HG03039 (cell line): ENCODE data around the gene KRTAP17-1.
"Not testable (repeated sequence)": the region's sequence is repeated elsewhere in the genome, so short reads cannot be mapped to it uniquely, and the experiment has no call there.

Source experiments
- ATAC-seq: cut with Tn5 transposase; IDR thresholded peaks from one replicate; pipeline ENCODE4 v1.9.1; 2021; ENCODE audit warnings: mild to moderate bottlenecking, moderate library complexity; ENCODE audit not compliant: unreplicated experiment

The KRTAP17-1 gene

GRCh38 chr17:41307647-41308046 lies 7.9 kb downstream of the KRTAP17-1 start:
- no peak for ATAC-seq

DNA sequence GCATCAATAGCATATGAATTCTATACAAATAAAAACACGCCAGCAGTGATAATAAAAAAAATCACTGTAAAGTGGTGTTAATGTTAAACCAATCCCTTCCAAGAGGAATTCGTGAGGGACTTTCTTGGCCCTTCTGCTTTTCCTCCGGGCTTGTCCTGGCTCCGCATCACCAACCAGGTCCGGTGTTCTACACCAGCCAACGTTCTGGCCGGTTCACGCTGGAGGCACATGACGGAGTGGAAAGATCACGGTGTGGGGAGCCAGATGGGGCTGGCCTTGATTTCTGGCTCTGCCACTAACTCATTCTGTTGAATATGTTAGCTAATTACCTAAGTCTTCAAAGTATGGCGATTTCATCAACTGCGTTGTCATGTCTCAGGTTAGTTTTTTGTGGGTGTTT lies 11.4 kb downstream of the KRTAP17-1 start:
- no peak for ATAC-seq

GRCh38 chr17:41302981-41303380 lies 12.5 kb downstream of the KRTAP17-1 start:
- no peak for ATAC-seq

- ATAC-seq = no peak
Observed at GRCh38 chr17:41301916-41302901, 13.3 kb downstream of the KRTAP17-1 start, which contains the start of gene KRTAP29-1. Gene KRTAP29-1, minus strand, starts transcription at chr17:41302851. Its CDS starts 0 bp downstream, at chr17:41302851.

DNA sequence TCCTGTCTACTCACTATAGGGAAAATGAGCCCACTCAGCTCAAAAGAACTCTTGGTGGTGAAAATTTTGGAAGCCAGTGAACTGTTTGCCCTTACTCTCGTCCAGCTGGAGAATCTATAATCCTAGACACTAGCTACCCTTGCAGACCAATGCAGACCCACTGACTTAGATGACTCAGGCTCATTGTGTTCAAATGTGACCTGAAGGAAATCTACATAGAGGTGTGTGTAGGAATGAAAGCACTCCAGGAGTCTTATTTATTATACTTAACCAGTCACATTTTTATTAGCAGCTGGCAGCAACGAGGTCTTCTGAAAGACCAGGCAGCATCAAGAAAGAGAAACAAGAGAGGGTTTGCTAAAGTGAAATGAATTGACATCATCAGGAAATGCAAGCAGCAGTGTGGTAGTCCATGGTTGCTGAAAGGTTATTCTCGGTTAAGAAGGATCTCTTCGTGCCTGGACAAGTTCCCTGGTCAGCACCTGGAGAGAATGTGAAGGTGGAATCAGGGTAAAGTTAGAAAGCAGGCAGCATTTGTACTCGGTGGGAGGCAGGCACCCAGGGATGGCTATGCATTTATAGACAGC lies 14.2 kb downstream of the KRTAP17-1 start:
- no peak for ATAC-seq

DNA sequence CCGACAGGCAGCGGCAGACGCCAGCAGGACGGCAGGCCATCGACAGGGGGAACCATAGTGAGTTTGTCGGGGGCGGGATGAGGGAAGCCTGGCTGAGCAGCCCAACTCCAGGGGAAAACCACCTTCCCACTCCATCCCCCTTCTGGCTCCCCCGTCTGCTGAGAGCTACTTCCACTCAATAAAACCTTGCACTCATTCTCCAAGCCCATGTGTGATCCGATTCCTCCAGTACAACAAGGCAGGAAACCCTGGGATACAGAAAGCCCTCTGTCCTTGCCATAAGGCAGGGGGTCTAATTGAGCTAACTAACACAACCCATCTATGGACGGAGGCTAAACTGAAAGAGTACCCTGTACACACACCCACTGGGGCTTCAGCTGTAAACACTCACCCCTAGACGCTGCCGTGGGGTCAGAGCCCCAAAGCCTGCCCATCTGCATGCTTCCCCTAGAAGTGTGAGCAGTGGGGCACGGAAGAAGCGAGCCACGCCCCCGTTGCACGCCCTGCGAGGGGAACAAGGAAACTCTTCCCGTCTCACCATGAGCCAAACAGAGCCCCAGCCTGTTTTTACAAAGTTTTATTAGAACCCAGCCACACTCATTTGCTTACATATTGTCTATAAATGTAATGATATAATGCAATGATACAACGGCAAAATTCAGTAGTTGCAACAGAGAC lies 16.9 kb downstream of the KRTAP17-1 start:
- no peak for ATAC-seq

- ATAC-seq = no peak
Observed at GRCh38 chr17:41296846-41297245, 18.7 kb downstream of the KRTAP17-1 start.

GRCh38 chr17:41294016-41294415 lies 21.5 kb downstream of the KRTAP17-1 start:
- no peak for ATAC-seq

- ATAC-seq = no peak
Observed at GRCh38 chr17:41287050-41287449, 28.5 kb downstream of the KRTAP17-1 start.

DNA sequence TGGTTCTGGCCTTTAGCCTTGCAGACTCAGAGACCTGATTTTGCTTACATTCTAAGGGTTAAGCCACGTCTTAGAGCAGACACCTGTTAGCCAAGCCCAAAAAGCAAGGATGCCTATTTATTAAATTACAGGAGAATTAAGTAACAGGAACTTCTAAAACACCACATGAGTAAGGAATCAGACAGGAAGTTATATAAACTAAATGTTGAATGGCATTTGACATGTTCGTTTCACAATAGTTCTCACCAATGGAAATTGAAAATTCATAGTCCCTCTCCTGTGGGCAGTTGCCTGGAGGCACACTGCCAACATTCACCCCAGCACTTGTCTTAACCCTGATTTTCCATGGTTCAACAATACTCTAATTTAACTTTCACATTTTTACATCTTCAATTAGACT lies 31.0 kb downstream of the KRTAP17-1 start:
- no peak for ATAC-seq

DNA sequence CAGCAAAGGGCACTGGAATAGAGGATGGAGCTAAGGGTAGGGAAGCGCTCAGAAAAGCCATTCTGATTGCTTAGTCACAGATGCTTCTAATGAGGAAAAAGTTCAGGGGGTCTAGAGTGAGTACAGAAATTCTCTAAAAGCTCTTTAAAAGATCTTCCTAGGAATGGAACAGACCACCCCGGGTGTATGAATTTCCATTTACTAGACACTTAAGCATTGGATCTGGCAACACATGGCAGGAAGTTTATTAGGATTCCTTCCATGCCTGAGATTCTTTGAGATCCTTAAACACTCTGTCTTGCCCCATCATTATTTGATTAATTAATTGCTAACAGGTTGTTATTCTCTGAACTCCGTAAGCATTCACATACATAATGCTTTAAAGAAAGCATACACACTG lies 31.5 kb downstream of the KRTAP17-1 start:
- no peak for ATAC-seq

GRCh38 chr17:41278176-41278955 lies 37.1 kb downstream of the KRTAP17-1 start:
- no peak for ATAC-seq

DNA sequence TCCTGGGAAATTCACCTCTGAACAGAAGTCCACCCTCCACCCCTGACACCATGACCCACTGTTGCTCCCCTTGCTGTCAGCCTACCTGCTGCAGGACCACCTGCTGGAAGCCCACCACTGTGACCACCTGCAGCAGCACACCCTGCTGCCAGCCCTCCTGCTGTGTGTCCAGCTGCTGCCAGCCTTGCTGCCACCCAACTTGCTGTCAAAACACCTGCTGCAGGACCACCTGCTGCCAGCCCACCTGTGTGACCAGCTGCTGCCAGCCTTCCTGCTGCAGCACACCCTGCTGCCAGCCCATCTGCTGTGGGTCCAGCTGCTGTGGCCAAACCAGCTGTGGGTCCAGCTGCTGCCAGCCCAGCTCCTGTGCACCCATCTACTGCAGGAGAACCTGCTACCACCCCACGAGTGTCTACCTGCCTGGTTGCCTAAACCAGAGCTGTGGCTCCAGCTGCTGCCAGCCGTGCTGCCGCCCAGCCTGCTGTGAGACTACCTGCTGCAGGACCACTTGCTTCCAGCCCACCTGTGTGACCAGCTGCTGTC lies 39.8 kb downstream of the KRTAP17-1 start, which contains the start of gene KRTAP9-7:
TSS of gene KRTAP9-7 (plus strand) at position 51 of the 543 bp plus-strand sequence. CDS start at position 51, 0 bp downstream.
- not testable (repeated sequence) for ATAC-seq

GRCh38 chr17:41271858-41272257 lies 43.7 kb downstream of the KRTAP17-1 start:
- ATAC-seq = no peak

GRCh38 chr17:41271323-41271722 lies 44.2 kb downstream of the KRTAP17-1 start:
- ATAC-seq = not testable (repeated sequence)

DNA sequence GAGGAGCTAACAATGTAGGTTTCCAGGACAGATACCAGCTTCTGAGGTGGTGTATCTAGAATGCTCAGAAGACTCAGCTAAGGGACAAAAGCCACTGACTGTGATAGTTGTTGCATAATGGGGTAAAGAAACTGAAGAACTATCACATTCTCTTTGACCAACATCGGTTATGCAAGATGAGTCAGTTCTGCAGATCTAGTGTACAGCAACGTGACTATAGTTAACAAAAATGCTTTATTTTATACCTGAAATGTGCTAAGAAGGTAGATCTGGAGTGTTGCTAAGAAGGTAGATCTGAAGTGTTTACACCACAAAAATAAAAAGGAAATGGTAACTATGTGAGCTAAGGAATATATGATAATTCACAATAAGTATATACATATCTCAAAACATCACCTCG lies 47.8 kb downstream of the KRTAP17-1 start:
- ATAC-seq = no peak

GRCh38 chr17:41265078-41265477 lies 50.4 kb downstream of the KRTAP17-1 start, which contains the start of gene KRTAP9-6:
Gene KRTAP9-6, plus strand, starts transcription at chr17:41265378. Its CDS starts 0 bp downstream, at chr17:41265378.
- ATAC-seq = no peak
